ENCODE measurements around the gene AHCY.

DNA sequence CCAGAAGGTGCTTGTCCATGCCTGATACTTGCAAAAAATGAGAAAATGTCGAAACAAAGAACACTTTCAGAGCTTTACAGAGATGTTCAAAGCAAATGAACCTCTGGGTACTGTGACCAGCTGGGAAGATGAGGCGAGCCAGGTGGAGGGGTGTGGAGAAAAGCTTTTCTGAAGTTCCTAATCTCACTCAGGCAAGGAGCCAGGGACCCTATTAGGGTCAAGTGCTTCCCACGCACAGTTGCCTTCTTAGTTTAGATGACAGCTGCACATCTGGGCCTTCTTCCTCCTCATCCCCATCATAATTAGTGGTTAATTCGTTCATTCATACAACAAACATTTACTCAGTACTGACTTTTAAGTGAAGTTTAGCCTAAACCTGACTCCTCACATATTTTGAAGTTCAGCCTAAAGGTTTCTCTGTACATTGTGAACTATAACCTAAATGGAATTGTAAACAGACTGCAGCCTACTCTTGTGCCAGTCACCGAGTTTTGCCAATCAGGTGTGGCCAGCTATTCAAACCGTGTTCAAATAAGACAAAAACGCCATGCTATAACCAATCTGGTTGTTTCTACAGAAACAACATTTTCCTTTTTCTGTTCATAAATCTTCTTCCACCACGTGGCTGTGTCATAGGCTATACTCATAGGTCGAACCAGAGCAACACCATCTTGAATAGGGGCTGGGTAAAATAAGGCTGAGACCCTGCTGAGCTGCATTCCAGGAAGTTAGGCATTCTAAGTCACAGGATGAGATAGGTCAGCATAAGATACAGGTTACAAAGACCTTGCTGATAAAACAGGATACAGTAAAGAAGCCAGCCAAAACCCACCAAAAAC is 19.3 kb upstream of the AHCY start:
- TF ChIP-seq CTCF (IDR thresholded peaks at IDR 0.05) (no peak), SP1 (CRISPR knock-in tag; conservative IDR thresholded peaks at IDR 0.05) (no peak), CBFB (CRISPR knock-in tag; IDR thresholded peaks at IDR 0.05; ENCODE audit: low read depth) (no peak), ARID4B (CRISPR knock-in tag; IDR thresholded peaks at IDR 0.05; ENCODE audit: borderline replicate concordance) (no peak)
- TF ChIP-seq, protein P1, sequence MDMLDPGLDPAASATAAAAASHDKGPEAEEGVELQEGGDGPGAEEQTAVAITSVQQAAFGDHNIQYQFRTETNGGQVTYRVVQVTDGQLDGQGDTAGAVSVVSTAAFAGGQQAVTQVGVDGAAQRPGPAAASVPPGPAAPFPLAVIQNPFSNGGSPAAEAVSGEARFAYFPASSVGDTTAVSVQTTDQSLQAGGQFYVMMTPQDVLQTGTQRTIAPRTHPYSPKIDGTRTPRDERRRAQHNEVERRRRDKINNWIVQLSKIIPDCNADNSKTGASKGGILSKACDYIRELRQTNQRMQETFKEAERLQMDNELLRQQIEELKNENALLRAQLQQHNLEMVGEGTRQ (CRISPR knock-in tag; IDR thresholded peaks at IDR 0.05): no peak
